HEK293 (cell line): ENCODE results near the gene LRBA.

ENCODE experiments used
- GFI1B ChIP-seq: fragments of 450-650 bp; formaldehyde crosslinking; IDR thresholded peaks from 2 replicates; pipeline ENCODE4 v1.5.1; 2016; ENCODE audit warnings: missing biosample characterization, missing genetic modification characterization
- ZNF433 ChIP-seq: fragments of 450-650 bp; formaldehyde crosslinking; IDR thresholded peaks from 2 replicates; pipeline ENCODE4 v1.5.1; 2016; ENCODE audit warnings: missing biosample characterization, missing genetic modification characterization, low read depth
- TF ChIP-seq, protein P1 (sequence below): fragments of 450-650 bp; formaldehyde crosslinking; IDR thresholded peaks from 2 replicates; pipeline ENCODE4 v1.5.1; 2016; ENCODE audit warnings: missing biosample characterization, missing genetic modification characterization

LRBA gene

DNA sequence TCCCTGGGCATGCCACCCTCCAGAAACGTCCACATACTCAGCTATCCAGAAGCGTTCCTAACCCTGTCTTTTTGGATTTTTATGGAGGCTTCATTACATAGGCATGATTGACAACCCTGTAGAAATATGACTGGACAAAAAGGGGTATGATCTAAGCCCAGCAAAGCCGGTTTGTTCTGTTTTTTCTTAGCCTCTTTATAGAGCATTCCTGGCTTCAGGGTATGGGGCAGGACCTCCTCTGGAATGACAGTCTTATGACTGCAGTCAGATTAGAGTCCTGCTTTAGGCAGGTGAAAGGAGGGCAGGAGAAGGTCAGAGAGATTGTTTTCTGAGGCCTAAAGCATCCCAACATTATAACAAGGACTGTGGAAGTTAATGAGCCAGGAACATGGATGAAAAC lies 799.5 kb downstream of the LRBA start (continued):
- TF ChIP-seq, protein P1, sequence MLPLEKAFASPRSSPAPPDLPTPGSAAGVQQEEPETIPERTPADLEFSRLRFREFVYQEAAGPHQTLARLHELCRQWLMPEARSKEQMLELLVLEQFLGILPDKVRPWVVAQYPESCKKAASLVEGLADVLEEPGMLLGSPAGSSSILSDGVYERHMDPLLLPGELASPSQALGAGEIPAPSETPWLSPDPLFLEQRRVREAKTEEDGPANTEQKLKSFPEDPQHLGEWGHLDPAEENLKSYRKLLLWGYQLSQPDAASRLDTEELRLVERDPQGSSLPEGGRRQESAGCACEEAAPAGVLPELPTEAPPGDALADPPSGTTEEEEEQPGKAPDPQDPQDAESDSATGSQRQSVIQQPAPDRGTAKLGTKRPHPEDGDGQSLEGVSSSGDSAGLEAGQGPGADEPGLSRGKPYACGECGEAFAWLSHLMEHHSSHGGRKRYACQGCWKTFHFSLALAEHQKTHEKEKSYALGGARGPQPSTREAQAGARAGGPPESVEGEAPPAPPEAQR, result no peak
- TF ChIP-seq GFI1B (tag by site-specific recombination), result no peak
- TF ChIP-seq ZNF433 (tag by site-specific recombination), result no peak
- TF ChIP-seq, all 188 proteins: peak for 0
